Trophoblast cell (in vitro differentiated cells and primary cell): ENCODE measurements around the gene SNX1.

Experiments used
- DNase-seq, 2 donors: peaks; one replicate each; pipeline ENCODE4 v3.0.0-alpha.2; 2016
- H2AFZ ChIP-seq: 2 replicates; pipeline ENCODE4 v1.6.1; 2013; ENCODE audit warnings: low read length, moderate library complexity, mild to moderate bottlenecking; ENCODE audit not compliant: insufficient read depth, poor library complexity
- H2AK5ac ChIP-seq: 2 replicates; pipeline ENCODE4 v1.6.1; 2013; ENCODE audit warnings: mild to moderate bottlenecking, low read length
- H2BK120ac ChIP-seq: 2 replicates; pipeline ENCODE4 v1.6.1; 2013; ENCODE audit warnings: low read length, mild to moderate bottlenecking, moderate library complexity; ENCODE audit not compliant: insufficient read depth, poor library complexity
- H2BK12ac ChIP-seq: 2 replicates; pipeline ENCODE4 v1.6.1; 2013; ENCODE audit warnings: mild to moderate bottlenecking, low read length, moderate library complexity
- H2BK5ac ChIP-seq: 2 replicates; pipeline ENCODE4 v1.6.1; 2013; ENCODE audit warnings: low read length, low read depth, moderate library complexity, mild to moderate bottlenecking; ENCODE audit not compliant: poor library complexity
- H3K14ac ChIP-seq: 2 replicates; pipeline ENCODE4 v1.6.1; 2013; ENCODE audit warnings: mild to moderate bottlenecking, low read length
- H3K18ac ChIP-seq: 2 replicates; pipeline ENCODE4 v1.6.1; 2013; ENCODE audit warnings: mild to moderate bottlenecking, low read length
- H3K23ac ChIP-seq: 2 replicates; pipeline ENCODE4 v1.6.1; 2013; ENCODE audit warnings: low read length
- H3K27ac ChIP-seq: 2 replicates; pipeline ENCODE4 v1.5.1; 2013; ENCODE audit warnings: low read depth, mild to moderate bottlenecking, inconsistent platforms, low read length, moderate library complexity
- H3K27me3 ChIP-seq: 2 replicates; pipeline ENCODE4 v1.6.1; 2013; ENCODE audit warnings: inconsistent platforms, mild to moderate bottlenecking, low read length, moderate library complexity; ENCODE audit not compliant: insufficient read depth
- H3K36me3 ChIP-seq, 2 experiments: 1 replicate in 1 of 2; 2 replicates in 1 of 2; pipeline ENCODE4 v1.6.1; 2013; ENCODE audit warnings: low read length in 2 of 2, mild to moderate bottlenecking in 2 of 2, moderate library complexity in 1 of 2; ENCODE audit not compliant: insufficient read depth in 2 of 2, control insufficient read depth in 1 of 2
- H3K4ac ChIP-seq: 2 replicates; pipeline ENCODE4 v1.6.1; 2013; ENCODE audit warnings: low read depth, mild to moderate bottlenecking, low read length, moderate library complexity
- H3K4me1 ChIP-seq, 2 experiments: 1 replicate in 1 of 2; 2 replicates in 1 of 2; pipeline ENCODE4 v1.6.1; 2013; ENCODE audit warnings: low read length in 2 of 2, mild to moderate bottlenecking in 2 of 2, moderate library complexity in 1 of 2; ENCODE audit not compliant: insufficient read depth in 2 of 2, control insufficient read depth in 1 of 2
- H3K4me2 ChIP-seq: 2 replicates; pipeline ENCODE4 v1.6.1; 2013; ENCODE audit warnings: inconsistent platforms, mild to moderate bottlenecking, low read length, moderate library complexity
- H3K4me3 ChIP-seq: 2 replicates; pipeline ENCODE4 v1.5.1; 2013; ENCODE audit warnings: mild to moderate bottlenecking, low read depth, low read length, inconsistent platforms
- H3K79me1 ChIP-seq: one replicate; pipeline ENCODE4 v1.6.1; 2013; ENCODE audit warnings: low read length
- H3K79me2 ChIP-seq: 2 replicates; pipeline ENCODE4 v1.6.1; 2013; ENCODE audit warnings: low read length, mild to moderate bottlenecking; ENCODE audit not compliant: control insufficient read depth, insufficient read depth, poor library complexity
- H3K9ac ChIP-seq: 2 replicates; pipeline ENCODE4 v1.6.1; 2013; ENCODE audit warnings: mild to moderate bottlenecking, low read length
- H3K9me3 ChIP-seq: 2 replicates; pipeline ENCODE4 v1.6.1; 2013; ENCODE audit warnings: low read depth, mild to moderate bottlenecking, control low read depth, inconsistent platforms, low read length; ENCODE audit not compliant: insufficient read depth
- H4K12ac ChIP-seq: 2 replicates; pipeline ENCODE4 v1.6.1; 2013; ENCODE audit warnings: low read depth, mild to moderate bottlenecking, low read length, moderate library complexity
- H4K8ac ChIP-seq: 2 replicates; pipeline ENCODE4 v1.6.1; 2013; ENCODE audit warnings: low read depth, mild to moderate bottlenecking, low read length, moderate library complexity
- H4K91ac ChIP-seq: one replicate; pipeline ENCODE4 v1.6.1; 2013; ENCODE audit warnings: low read depth, mild to moderate bottlenecking, low read length, moderate library complexity
- WGBS: extraction: QIAGEN DNeasy Blood & Tissue Kit; methylation state at CpG from one replicate; pipeline ENCODE4 v1.1.7; 2013; ENCODE audit warnings: missing lambda C conversion rate; ENCODE audit not compliant: insufficient read length, insufficient coverage; ENCODE audit errors: extremely low coverage; 5-methylcytosine and 5-hydroxymethylcytosine counted together

The SNX1 gene

DNA sequence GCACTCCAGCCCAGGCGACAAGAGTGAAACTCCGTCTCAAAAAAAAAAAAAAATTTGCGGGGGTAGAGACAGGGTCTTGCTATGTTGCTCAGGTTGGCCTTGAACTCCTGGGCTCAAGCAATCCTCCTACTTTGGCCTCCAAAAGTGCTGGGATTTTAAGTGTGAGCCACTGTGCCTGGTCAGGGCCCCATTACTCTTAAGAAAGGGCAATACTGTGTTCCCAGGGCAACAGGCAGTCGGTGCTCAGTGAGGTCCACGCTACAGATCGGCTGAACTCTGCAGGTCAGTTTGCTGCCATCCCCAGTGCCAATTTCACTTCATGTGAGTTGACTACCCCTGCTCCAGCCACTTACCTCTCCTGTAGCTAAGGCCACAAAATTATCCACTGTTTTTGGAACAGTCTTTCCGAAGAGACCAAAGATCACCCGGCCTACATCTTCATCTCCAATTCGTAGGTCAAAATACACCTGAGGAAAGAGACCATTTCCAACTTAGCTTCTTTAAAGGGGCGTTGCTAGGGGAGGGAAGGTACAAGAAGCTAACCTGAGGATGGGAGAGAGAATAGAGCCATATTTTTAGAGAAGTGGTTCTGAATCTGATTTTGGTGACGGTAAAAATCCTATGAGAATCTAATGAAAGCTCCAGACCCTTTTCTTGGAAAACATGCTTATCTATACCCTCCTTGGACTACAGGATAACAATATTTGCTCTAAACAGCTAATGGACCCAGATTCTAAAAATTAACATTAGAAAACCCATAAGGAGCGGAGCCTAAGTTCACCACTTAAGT is 66.1 kb downstream of the SNX1 start:
- H3K4ac ChIP-seq, result peak overlapping the region; percentile 75
- H3K27ac ChIP-seq, result peak overlapping the region; percentile 63

DNA sequence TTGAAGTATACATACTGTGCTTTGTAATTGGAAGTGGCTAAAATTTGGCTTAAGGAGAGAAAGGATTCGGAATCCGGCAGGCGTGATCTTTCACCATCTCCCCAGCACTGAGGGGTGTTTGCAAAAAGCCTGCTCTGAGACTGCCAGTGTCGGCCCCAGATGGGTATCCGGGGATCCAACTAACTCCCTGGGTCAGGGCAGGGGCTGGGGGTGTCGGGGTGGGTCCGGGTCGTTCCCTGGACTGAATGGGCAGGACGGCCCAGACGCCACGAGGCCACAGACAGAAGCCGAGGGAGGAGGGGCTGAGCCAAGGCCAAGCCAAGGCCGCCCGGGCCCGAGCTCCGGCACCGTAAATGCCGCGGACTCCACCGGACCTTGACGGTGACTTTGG is 66.7 kb downstream of the SNX1 start:
- H3K36me3 ChIP-seq, result peaks cover 34 to 36% of the 10 kb centered on the region in 2 experiments
- WGBS, result no CpG with 5 or more reads among the region's 21 CpGs
- H2BK12ac ChIP-seq, result no peak overlapping the region

More for the DNA sequence above, 66.1 kb downstream of the SNX1 start:
- Histone ChIP-seq H2AK5ac (no peak overlapping the region), H3K79me2 (peaks cover 6% of the 10 kb centered on the region), H4K91ac (no peak overlapping the region), H2BK12ac (no peak overlapping the region), H3K18ac (no peak overlapping the region), H2AFZ (no peak overlapping the region), H3K23ac (peak overlapping the region; percentile 0), H3K14ac (no peak overlapping the region), H3K9ac (peak overlapping the region; percentile 18), H3K9me3 (no peaks in the 10 kb centered on the region), H3K27me3 (no peaks in the 10 kb centered on the region), H3K4me2 (peak overlapping the region; percentile 75), H3K4me1 (peaks cover 5 to 6% of the 10 kb centered on the region in 2 experiments), H4K8ac (peak overlapping the region; percentile 17), H2BK120ac (no peak overlapping the region), H3K36me3 (peaks cover 39 to 41% of the 10 kb centered on the region in 2 experiments), H4K12ac (no peak overlapping the region), H2BK5ac (no peak overlapping the region), H3K79me1 (peaks cover 5% of the 10 kb centered on the region), H3K4me3 (peak overlapping the region; percentile 11)
- no peak for DNase-seq
- no CpG with 5 or more reads among the region's 12 CpGs for WGBS

DNA sequence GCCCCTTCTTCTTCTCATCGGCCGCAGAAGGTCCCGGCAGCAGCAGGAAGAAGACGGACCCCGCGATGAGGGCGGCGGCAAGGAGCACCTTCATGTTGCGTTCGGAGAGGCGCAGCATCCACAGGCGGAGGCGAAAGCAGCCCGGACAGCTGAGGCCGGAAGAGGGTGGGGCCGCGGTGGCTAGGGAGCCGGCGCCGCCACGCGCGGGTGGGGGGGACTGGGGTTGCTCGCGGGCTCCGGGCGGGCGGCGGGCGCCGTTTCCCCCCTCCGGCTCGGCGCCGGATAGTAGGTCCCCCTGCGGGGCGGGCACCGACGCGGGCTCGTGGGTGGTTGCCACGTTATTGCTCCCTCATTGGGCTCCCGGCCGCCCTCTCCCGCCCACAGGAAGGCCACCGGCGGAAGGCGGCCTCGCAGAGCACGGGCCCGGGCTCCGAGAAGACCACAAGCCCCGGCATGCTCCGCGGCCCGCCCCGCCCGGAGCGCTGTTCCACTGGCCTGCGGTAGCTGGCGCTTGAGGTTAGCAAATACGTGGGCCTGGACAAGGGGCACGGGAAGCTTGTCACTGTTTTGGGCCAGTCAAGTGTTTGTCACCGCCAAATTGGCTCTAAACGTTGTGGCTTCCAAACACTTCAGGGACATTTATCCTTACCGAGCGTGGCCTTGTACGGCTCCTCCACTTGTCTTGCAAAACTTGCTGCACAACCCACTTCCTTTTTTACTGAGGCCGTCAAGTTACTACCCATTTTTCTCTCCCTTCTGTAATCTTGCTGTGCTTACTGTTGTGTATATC is 67.3 kb downstream of the SNX1 start, which contains the start of gene PPIB:
PPIB (minus strand) TSS at position 154 of the 790 bp plus-strand sequence; CDS start at position 118, 36 bp downstream.
- Histone ChIP-seq H3K79me1 (peaks cover 5% of the 10 kb centered on the region), H2BK120ac (no peak within 1 kb of the TSS), H3K18ac (peak within 1 kb of the TSS; percentile 28), H3K4me3 (peak within 1 kb of the TSS; percentile 82), H2AK5ac (no peak within 1 kb of the TSS), H3K36me3 (peaks cover 30 to 31% of the 10 kb centered on the region in 2 experiments), H3K23ac (peak within 1 kb of the TSS; percentile 0), H3K79me2 (peaks cover 6% of the 10 kb centered on the region), H2BK5ac (peak within 1 kb of the TSS; percentile 70), H4K8ac (peak within 1 kb of the TSS; percentile 91), H3K4ac (peak within 1 kb of the TSS; percentile 75), H4K12ac (peak within 1 kb of the TSS; percentile 48), H3K27me3 (no peaks in the 10 kb centered on the region), H3K9ac (peak within 1 kb of the TSS; percentile 82), H2BK12ac (no peak within 1 kb of the TSS), H3K9me3 (no peaks in the 10 kb centered on the region), H3K27ac (peak within 1 kb of the TSS; percentile 63), H4K91ac (peak within 1 kb of the TSS; percentile 78), H3K4me1 (peaks cover 6 to 10% of the 10 kb centered on the region in 2 experiments), H3K14ac (peak within 1 kb of the TSS; percentile 82), H3K4me2 (peak within 1 kb of the TSS; percentile 75), H2AFZ (peak within 1 kb of the TSS; percentile 4)
- peak; percentile 97 to 98 for DNase-seq
- WGBS, result no CpG with 5 or more reads among the region's 69 CpGs

More for the DNA sequence above, 66.7 kb downstream of the SNX1 start:
- DNase-seq, result no peak
- Histone ChIP-seq H3K4me1 (peaks cover 6 to 8% of the 10 kb centered on the region in 2 experiments), H2BK120ac (no peak overlapping the region), H3K14ac (peak overlapping the region; percentile 82), H3K23ac (no peak overlapping the region), H2AK5ac (no peak overlapping the region), H3K9ac (peak overlapping the region; percentile 82), H4K12ac (peak overlapping the region; percentile 45), H4K91ac (peak overlapping the region; percentile 78), H2AFZ (peak overlapping the region; percentile 4), H3K4me3 (peak overlapping the region; percentile 82), H3K18ac (peak overlapping the region; percentile 15), H3K27ac (peak overlapping the region; percentile 63), H3K79me2 (peaks cover 6% of the 10 kb centered on the region), H3K79me1 (peaks cover 5% of the 10 kb centered on the region), H3K4ac (peak overlapping the region; percentile 75), H3K27me3 (no peaks in the 10 kb centered on the region), H4K8ac (peak overlapping the region; percentile 80), H3K9me3 (no peaks in the 10 kb centered on the region), H3K4me2 (peak overlapping the region; percentile 75), H2BK5ac (peak overlapping the region; percentile 54)

DNA sequence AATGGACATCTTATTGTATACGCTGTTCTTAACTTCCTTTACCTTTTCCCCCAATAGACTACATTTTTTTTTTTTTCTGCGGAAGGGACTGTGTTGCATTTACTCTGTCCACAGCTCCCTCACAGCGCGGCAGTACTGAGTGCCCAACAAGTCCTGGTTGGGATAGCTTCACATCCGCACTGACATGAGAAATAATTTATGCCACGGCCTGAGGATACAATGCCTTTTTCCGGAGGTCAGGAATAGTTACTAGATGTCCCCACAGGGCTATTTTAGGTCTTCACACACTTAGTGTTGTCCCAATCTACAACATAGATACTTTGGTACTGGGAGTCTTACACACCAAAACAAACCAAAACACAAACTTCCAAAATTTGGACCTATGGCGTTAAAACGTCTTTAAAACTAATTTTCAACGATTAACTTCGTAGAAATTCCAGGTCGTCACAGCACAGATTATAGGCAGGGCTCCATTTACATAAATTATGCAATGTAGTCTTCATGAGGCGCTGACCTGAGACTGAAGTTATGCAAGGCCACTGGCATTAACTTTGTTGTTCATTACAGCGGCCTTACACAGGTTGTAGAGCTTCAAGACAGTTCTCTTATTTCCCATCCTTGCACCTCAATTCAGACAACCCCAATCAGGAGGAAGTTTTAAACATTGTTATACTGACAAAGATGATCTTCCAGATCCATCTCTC is 68.0 kb downstream of the SNX1 start:
- H3K14ac ChIP-seq, result no peak overlapping the region
- no peak overlapping the region for H3K23ac ChIP-seq
- H2BK12ac ChIP-seq, result no peak overlapping the region
- no peak overlapping the region for H4K91ac ChIP-seq
- peak overlapping the region; percentile 73 for H3K4me2 ChIP-seq
- peak overlapping the region; percentile 29 for H3K27ac ChIP-seq
- peak overlapping the region; percentile 4 for H4K12ac ChIP-seq
- no peak overlapping the region for H3K4ac ChIP-seq
- H3K27me3 ChIP-seq, result no peaks in the 10 kb centered on the region
- WGBS, result 100% methylated on average over 3 of the region's 14 CpGs
- no peak overlapping the region for H2AFZ ChIP-seq
- no peak overlapping the region for H3K4me3 ChIP-seq
- DNase-seq, result peak; percentile 15 to 59
- no peak overlapping the region for H2BK5ac ChIP-seq
- H3K79me2 ChIP-seq, result peaks cover 6% of the 10 kb centered on the region
- H3K79me1 ChIP-seq, result peaks cover 5% of the 10 kb centered on the region
- no peaks in the 10 kb centered on the region for H3K9me3 ChIP-seq
- no peak overlapping the region for H2BK120ac ChIP-seq
- no peak overlapping the region for H2AK5ac ChIP-seq
- H3K9ac ChIP-seq, result no peak overlapping the region
- peaks cover 6 to 13% of the 10 kb centered on the region in 2 experiments for H3K4me1 ChIP-seq
- H4K8ac ChIP-seq, result peak overlapping the region; percentile 54
- H3K36me3 ChIP-seq, result peaks cover 22 to 24% of the 10 kb centered on the region in 2 experiments
- no peak overlapping the region for H3K18ac ChIP-seq
